A673 (cell line): ENCODE results near the gene REST.

Experiments
- EZH2 ChIP-seq: fragments of 200-600 bp; sonication (generic); IDR thresholded peaks from 2 replicates; pipeline ENCODE4 v1.6.1; 2017; ENCODE audit warnings: borderline replicate concordance, low read depth, mild to moderate bottlenecking, mixed read lengths, antibody characterized with exemption, low read length; ENCODE audit not compliant: poor library complexity, severe bottlenecking
- TF ChIP-seq, protein P1 (sequence below): fragments of 300-800, 200-600 bp; sonication (generic); conservative IDR thresholded peaks from 2 replicates; pipeline ENCODE4 v1.5.1; 2017; ENCODE audit warnings: low read depth, mild to moderate bottlenecking, antibody characterized with exemption, low read length, moderate library complexity, mixed read lengths

DNA sequence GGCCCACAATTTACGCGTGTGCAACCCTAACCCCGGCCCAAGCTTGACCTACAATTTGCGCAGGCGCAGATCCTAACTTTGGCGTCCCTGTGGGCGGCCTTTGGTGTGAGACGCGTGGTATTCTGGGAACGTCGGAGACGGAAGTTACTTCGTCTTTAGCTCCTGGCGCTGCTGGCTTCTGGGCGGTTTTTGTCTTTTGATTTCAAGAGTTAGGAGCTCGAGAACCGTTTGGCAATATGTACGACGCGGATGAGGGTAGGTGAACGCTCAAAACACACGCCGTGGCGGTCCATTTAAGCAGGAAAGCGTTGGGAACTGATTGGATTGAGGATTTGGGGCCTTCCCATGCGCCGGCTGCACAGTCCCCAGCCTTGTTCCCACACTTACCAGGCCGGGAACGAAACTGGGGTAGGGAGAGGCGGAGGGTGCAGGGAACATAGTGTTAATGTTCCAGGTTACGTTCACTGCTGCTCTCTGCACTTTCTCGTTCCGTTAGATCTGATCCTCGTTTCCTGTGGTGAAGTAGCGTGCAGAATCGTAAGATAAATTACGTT, 71.1 kb downstream of the REST start, which contains the start of gene POLR2B:
- TF ChIP-seq, protein P1, sequence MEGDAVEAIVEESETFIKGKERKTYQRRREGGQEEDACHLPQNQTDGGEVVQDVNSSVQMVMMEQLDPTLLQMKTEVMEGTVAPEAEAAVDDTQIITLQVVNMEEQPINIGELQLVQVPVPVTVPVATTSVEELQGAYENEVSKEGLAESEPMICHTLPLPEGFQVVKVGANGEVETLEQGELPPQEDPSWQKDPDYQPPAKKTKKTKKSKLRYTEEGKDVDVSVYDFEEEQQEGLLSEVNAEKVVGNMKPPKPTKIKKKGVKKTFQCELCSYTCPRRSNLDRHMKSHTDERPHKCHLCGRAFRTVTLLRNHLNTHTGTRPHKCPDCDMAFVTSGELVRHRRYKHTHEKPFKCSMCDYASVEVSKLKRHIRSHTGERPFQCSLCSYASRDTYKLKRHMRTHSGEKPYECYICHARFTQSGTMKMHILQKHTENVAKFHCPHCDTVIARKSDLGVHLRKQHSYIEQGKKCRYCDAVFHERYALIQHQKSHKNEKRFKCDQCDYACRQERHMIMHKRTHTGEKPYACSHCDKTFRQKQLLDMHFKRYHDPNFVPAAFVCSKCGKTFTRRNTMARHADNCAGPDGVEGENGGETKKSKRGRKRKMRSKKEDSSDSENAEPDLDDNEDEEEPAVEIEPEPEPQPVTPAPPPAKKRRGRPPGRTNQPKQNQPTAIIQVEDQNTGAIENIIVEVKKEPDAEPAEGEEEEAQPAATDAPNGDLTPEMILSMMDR = no peak
- TF ChIP-seq EZH2 = no peak
